ENCODE measurements around the gene ACLY. TPM values are rescaled to one million over a fixed set of nuclear protein-coding genes. Genes with fewer than 3 reads are reported as not detected.

ACLY gene
- total and polyA plus RNA-seq, 11 donors, result 8.3 to 55.5 (median 34.7) TPM

DNA sequence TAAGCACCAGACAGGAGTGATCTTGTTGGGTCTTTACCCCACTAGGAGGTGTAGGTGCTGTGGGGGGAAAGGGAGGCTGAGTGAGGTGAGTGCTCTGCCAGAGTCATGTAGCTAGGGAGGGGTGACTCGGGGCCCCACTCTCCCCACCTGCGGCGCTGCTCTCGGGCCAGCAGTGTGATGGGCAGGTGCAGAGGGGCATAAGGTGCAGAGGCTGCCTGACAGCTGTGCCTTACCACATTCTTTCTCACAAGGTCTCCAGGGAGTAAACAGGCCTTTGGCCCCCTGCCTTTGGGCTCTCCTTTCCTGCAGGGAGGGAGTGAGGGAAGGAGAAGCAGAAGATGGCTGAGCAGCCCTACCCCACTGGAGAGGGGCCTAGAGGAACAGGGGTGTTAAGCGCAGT is 43.4 kb upstream of the ACLY start:
- H3K4me1 ChIP-seq, result peaks cover 0 to 20% (median 16%) of the 10 kb centered on the region in 12 donors
- no peaks in the 10 kb centered on the region for H3K9me3 ChIP-seq
- ATAC-seq (no peak), DNase-seq (no peak)
- no peak overlapping the region for H3K27ac ChIP-seq
- no peak overlapping the region for H3K4me3 ChIP-seq
- TF ChIP-seq, protein P1, sequence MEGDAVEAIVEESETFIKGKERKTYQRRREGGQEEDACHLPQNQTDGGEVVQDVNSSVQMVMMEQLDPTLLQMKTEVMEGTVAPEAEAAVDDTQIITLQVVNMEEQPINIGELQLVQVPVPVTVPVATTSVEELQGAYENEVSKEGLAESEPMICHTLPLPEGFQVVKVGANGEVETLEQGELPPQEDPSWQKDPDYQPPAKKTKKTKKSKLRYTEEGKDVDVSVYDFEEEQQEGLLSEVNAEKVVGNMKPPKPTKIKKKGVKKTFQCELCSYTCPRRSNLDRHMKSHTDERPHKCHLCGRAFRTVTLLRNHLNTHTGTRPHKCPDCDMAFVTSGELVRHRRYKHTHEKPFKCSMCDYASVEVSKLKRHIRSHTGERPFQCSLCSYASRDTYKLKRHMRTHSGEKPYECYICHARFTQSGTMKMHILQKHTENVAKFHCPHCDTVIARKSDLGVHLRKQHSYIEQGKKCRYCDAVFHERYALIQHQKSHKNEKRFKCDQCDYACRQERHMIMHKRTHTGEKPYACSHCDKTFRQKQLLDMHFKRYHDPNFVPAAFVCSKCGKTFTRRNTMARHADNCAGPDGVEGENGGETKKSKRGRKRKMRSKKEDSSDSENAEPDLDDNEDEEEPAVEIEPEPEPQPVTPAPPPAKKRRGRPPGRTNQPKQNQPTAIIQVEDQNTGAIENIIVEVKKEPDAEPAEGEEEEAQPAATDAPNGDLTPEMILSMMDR (IDR thresholded peaks at IDR 0.05), result no peak
- no peak for TF ChIP-seq POLR2A (IDR thresholded peaks at IDR 0.05)
- H3K36me3 ChIP-seq, result no peaks in the 10 kb centered on the region
- intact Hi-C loops (cut with DNase I), result loop anchor here in 7 of 10 donors (2.0 to 10.0 kb wide), 6 partner anchors 63 to 155 kb away; no protein-coding TSS in a partner anchor
- no peaks in the 10 kb centered on the region for H3K27me3 ChIP-seq
- 87 to 93% (median 89%) methylated on average over 3 to 5 of the region's 5 CpGs for WGBS, 4 donors

GRCh38 chr17:41959336-41960095 is 40.8 kb upstream of the ACLY start:
- peak; percentile 28 to 59 (median 40) for ATAC-seq
- peak in 1 of 5 donors; percentile 26 for DNase-seq
- TF ChIP-seq, protein P1 (IDR thresholded peaks at IDR 0.05), result peak in 8 of 12 donors; percentile 11 to 41 (median 34)
- TF ChIP-seq POLR2A (IDR thresholded peaks at IDR 0.05), result no peak
- no peak overlapping the region for H3K27ac ChIP-seq
- no peak overlapping the region for H3K4me3 ChIP-seq
- H3K27me3 ChIP-seq, result no peaks in the 10 kb centered on the region
- intact Hi-C loops (cut with DNase I), result loop anchor here in 6 of 10 donors (2.0 to 10.0 kb wide), 5 partner anchors 105 to 225 kb away; partner anchors contain the start of gene HAP1 (in 1 of the 6)
- H3K4me1 ChIP-seq, result peaks cover 0 to 8% (median 5%) of the 10 kb centered on the region in 12 donors
- 42 to 51% (median 46%) methylated on average over 16 to 17 of the region's 17 CpGs for WGBS, 4 donors
- H3K9me3 ChIP-seq, result no peaks in the 10 kb centered on the region
- no peaks in the 10 kb centered on the region for H3K36me3 ChIP-seq

DNA sequence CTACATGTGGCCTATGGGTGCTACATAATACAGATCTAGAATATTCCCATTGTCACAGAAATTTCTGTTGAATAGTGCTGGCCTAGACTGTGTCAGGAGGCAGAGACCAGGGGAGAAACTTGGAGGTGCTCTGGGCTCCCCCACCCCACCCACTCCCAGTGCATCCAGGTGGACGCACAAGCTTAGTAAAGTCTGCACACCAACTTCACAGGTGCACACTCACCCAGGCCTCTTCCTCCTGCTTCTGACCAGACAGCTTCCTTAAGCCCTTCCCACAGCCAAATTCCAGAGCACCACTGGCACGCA is 40.2 kb upstream of the ACLY start:
- Histone ChIP-seq H3K27ac (no peak overlapping the region), H3K4me1 (peaks cover 0 to 8% (median 5%) of the 10 kb centered on the region in 12 donors), H3K4me3 (no peak overlapping the region), H3K9me3 (no peaks in the 10 kb centered on the region), H3K27me3 (no peaks in the 10 kb centered on the region), H3K36me3 (no peaks in the 10 kb centered on the region)
- intact Hi-C loops (cut with DNase I), result loop anchor here in 1 of 10 donors (10.0 kb wide), 1 partner anchor 224 kb away; the partner anchor contains the start of gene HAP1
- WGBS, 4 donors, result 72 to 81% (median 78%) methylated on average over 2 of the region's 2 CpGs
- ATAC-seq (no peak), DNase-seq (no peak)
- no peak for TF ChIP-seq POLR2A (IDR thresholded peaks at IDR 0.05)
- TF ChIP-seq, protein P1 (IDR thresholded peaks at IDR 0.05), result no peak

DNA sequence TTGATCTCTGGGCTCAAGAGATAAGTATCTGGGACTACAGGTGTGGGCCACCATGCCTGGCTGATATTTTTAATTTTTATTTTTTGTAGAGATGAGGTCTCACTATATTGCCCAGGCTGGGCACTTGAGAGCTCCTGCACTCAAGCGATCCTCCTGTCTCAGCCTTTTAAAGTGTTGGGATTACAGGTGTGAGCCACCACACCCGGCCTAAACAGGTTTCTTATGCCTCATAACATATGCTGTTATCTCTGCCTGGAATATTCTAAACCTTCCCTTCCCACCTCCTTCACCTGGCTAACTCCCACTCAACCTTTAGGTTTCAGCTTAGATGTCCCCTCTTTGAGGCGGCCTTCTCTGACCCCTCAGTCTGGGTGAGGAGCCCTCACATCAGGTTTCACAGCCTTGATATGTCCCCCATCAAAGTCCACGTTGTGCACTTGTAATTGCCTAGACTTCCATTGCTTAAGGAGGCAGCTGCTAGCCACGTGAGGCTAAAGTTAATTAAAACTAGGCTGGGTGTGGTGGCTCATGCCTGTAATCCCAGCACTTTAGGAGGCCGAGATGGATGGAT is 39.2 kb upstream of the ACLY start:
- 89 to 94% (median 92%) methylated on average over 6 of the region's 6 CpGs for WGBS, 4 donors
- no peak for ATAC-seq

More for the DNA sequence above, 39.2 kb upstream of the ACLY start:
- no peaks in the 10 kb centered on the region for H3K27me3 ChIP-seq
- intact Hi-C loops (cut with DNase I), result loop anchor here in 1 of 10 donors (10.0 kb wide), 1 partner anchor 223 kb away; the partner anchor contains the start of gene HAP1
- peaks cover 0 to 6% (median 4%) of the 10 kb centered on the region in 12 donors for H3K4me1 ChIP-seq
- no peaks in the 10 kb centered on the region for H3K36me3 ChIP-seq
- no peak for TF ChIP-seq POLR2A (IDR thresholded peaks at IDR 0.05)
- TF ChIP-seq, protein P1 (IDR thresholded peaks at IDR 0.05), result no peak
- H3K9me3 ChIP-seq, result no peaks in the 10 kb centered on the region
- DNase-seq, result no peak
- no peak overlapping the region for H3K4me3 ChIP-seq
- H3K27ac ChIP-seq, result no peak overlapping the region

Data from heart left ventricle (tissue), 16 donors.